ENCODE data around the gene SPRR4. TPM values are rescaled to one million over a fixed set of nuclear protein-coding genes. Genes with fewer than 3 reads are reported as not detected.

Gene SPRR4
- total RNA-seq, 1 experiment from 2014 or later = not detected

DNA sequence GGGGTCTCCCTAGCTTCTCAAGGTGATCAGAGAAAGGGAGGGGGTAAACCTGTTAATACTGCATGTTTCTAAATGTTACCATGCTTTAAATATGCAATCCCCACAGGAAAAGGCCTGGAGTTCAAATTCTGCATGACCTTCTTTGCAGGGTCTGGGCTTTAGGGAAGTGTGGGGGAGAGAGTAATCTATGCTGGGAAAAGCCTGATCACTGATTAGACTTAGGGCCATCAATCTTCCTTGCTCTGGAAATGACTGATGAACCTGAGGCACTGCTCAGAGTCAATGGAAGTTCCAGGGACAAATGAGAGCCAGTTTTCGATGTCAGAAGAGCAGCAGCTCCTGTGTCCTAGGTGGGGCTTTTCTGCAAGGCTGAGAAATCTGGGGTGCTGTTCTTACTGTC lies 10.2 kb downstream of the SPRR4 start:
- H3K27ac Mint-ChIP-seq (ENCODE audit: low read depth, unreplicated experiment) = no peak overlapping the region
- intact Hi-C loops (cut with micrococcal nuclease) = no loop called here
- H3K4me3 Mint-ChIP-seq (ENCODE audit: unreplicated experiment) = no peak overlapping the region
- peaks cover 5% of the 10 kb centered on the region for H3K4me1 Mint-ChIP-seq (ENCODE audit: insufficient read depth, unreplicated experiment)
- H3K27me3 Mint-ChIP-seq (ENCODE audit: insufficient read depth, unreplicated experiment) = no peaks in the 10 kb centered on the region
- DNase-seq (ENCODE audit: unreplicated experiment) = no peak
- ChIA-PET POLR2A (interaction anchor here (0.6 to 2.1 kb wide), 2 partner anchors 9 to 26 kb away, joined by 3 to 8 read pairs; no protein-coding TSS in a partner anchor), CTCF (interaction anchor here (0.6 to 0.7 kb wide), 3 partner anchors 17 to 248 kb away, joined by 3 read pairs; no protein-coding TSS in a partner anchor)
- no peaks in the 10 kb centered on the region for H3K36me3 Mint-ChIP-seq (ENCODE audit: insufficient read depth, unreplicated experiment)
- TF ChIP-seq, protein P1, sequence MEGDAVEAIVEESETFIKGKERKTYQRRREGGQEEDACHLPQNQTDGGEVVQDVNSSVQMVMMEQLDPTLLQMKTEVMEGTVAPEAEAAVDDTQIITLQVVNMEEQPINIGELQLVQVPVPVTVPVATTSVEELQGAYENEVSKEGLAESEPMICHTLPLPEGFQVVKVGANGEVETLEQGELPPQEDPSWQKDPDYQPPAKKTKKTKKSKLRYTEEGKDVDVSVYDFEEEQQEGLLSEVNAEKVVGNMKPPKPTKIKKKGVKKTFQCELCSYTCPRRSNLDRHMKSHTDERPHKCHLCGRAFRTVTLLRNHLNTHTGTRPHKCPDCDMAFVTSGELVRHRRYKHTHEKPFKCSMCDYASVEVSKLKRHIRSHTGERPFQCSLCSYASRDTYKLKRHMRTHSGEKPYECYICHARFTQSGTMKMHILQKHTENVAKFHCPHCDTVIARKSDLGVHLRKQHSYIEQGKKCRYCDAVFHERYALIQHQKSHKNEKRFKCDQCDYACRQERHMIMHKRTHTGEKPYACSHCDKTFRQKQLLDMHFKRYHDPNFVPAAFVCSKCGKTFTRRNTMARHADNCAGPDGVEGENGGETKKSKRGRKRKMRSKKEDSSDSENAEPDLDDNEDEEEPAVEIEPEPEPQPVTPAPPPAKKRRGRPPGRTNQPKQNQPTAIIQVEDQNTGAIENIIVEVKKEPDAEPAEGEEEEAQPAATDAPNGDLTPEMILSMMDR (IDR thresholded peaks at IDR 0.05; ENCODE audit: unreplicated experiment) = no peak
- no TSS peak for BruUV-seq (replicated peaks)
- no peaks in the 10 kb centered on the region for H3K9me3 Mint-ChIP-seq (ENCODE audit: unreplicated experiment)

DNA sequence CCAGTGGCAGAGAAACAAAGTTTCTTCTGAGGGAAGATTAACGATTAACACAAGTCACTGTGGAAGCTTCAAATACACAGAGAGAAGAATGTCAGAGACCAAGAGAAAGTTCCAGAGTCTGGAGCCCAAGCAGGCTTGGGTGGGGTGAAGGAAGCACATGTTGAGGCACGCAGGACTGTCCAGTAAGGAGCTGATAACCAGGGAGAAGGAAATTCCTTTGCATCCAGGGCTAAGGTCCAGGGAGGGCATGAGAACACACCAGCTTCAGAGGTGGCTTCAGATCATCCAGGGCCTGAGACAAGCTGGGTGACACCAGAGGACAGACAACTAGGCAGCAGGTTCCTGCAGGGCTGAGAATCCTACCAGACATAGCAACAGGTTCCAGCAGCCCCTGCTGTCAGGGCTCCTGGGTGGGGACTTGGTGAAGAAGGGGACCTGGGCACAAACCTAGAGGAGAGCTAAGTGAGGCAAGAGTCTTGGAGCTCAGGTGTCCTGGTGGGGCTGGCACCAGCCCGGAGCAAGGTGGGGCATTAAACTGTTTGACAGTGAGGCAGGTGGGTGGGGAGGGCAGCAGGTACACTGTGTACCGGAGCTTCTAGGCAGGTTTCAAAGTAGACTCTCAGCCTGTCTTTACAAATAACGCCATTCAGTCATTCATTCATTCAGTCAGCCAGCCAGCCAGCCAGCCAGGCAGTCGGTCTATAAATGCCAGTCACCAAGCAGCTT lies 10.9 kb downstream of the SPRR4 start:
- Mint-ChIP-seq H3K27ac (ENCODE audit: low read depth, unreplicated experiment) (no peak overlapping the region), H3K36me3 (ENCODE audit: insufficient read depth, unreplicated experiment) (no peaks in the 10 kb centered on the region), H3K4me3 (ENCODE audit: unreplicated experiment) (no peak overlapping the region), H3K9me3 (ENCODE audit: unreplicated experiment) (no peaks in the 10 kb centered on the region), H3K27me3 (ENCODE audit: insufficient read depth, unreplicated experiment) (no peaks in the 10 kb centered on the region), H3K4me1 (ENCODE audit: insufficient read depth, unreplicated experiment) (peaks cover 5% of the 10 kb centered on the region)
- ChIA-PET POLR2A (interaction anchor here (0.6 to 2.1 kb wide), 5 partner anchors 10 to 27 kb away, joined by 3 to 8 read pairs (median 3); no protein-coding TSS in a partner anchor), CTCF (interaction anchor here (0.6 to 2.0 kb wide), 7 partner anchors 17 to 317 kb away, joined by 3 to 8 read pairs (median 3); no protein-coding TSS in a partner anchor)
- no peak for DNase-seq (ENCODE audit: unreplicated experiment)
- intact Hi-C loops (cut with micrococcal nuclease) = no loop called here
- BruUV-seq (replicated peaks) = no TSS peak
- TF ChIP-seq, protein P1 (IDR thresholded peaks at IDR 0.05; ENCODE audit: unreplicated experiment) = no peak

DNA sequence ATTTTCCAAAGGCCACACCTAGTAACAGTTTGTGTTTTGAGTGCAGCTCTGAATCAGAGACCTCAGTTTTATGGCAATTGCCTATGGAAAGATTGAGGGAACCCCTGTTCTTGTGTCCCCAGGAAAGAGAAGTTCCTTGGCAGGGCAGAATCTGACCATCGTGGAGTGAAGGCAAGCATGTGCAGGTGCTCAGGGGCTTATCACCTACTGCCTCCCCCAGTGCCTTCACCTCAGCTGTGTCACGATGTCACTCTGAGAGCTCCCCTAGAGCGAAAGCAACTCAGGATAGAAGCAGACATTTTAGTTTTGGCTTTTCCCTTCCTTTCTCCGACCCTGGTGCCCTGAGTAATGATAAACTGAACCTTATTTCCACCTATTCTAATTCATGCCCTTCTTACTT lies 11.6 kb downstream of the SPRR4 start:
- no peaks in the 10 kb centered on the region for H3K9me3 Mint-ChIP-seq (ENCODE audit: unreplicated experiment)
- peaks cover 5% of the 10 kb centered on the region for H3K4me1 Mint-ChIP-seq (ENCODE audit: insufficient read depth, unreplicated experiment)
- intact Hi-C loops (cut with micrococcal nuclease) = no loop called here
- H3K27me3 Mint-ChIP-seq (ENCODE audit: insufficient read depth, unreplicated experiment) = no peaks in the 10 kb centered on the region
- ChIA-PET CTCF (interaction anchor here (0.7 to 2.0 kb wide), 3 partner anchors 48 to 117 kb away, joined by 3 to 8 read pairs (median 4); no protein-coding TSS in a partner anchor), POLR2A (interaction anchor here (1.1 to 3.0 kb wide), 3 partner anchors 15 to 27 kb away, joined by 4 to 14 read pairs (median 8); no protein-coding TSS in a partner anchor)
- no peak overlapping the region for H3K4me3 Mint-ChIP-seq (ENCODE audit: unreplicated experiment)
- BruUV-seq (replicated peaks) = no TSS peak
- no peak overlapping the region for H3K27ac Mint-ChIP-seq (ENCODE audit: low read depth, unreplicated experiment)
- no peaks in the 10 kb centered on the region for H3K36me3 Mint-ChIP-seq (ENCODE audit: insufficient read depth, unreplicated experiment)
- TF ChIP-seq, protein P1 (IDR thresholded peaks at IDR 0.05; ENCODE audit: unreplicated experiment) = no peak
- no peak for DNase-seq (ENCODE audit: unreplicated experiment)

DNA sequence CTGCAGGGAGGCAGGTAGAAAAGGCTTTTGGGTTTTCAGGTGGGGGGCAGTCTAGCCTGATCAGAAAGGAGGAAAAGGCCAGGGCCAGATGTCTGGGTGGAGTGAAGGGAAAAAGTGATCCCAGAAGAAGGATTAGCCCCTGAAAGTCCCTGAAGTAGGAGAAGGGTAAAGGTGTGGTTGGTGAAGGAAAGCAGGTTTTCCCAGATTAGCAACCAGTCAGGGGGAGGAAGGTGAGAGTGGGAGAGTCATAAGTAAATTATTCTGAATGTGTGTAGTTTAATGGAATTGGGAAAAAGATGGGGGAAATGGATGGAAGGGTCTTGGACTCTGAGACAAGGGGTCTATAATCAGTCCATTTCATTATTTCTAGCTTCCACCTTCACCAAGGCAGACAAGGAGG lies 12.8 kb downstream of the SPRR4 start:
- intact Hi-C loops (cut with micrococcal nuclease) = no loop called here
- Mint-ChIP-seq H3K4me3 (ENCODE audit: unreplicated experiment) (no peak overlapping the region), H3K36me3 (ENCODE audit: insufficient read depth, unreplicated experiment) (no peaks in the 10 kb centered on the region), H3K4me1 (ENCODE audit: insufficient read depth, unreplicated experiment) (peaks cover 5% of the 10 kb centered on the region), H3K9me3 (ENCODE audit: unreplicated experiment) (no peaks in the 10 kb centered on the region), H3K27ac (ENCODE audit: low read depth, unreplicated experiment) (no peak overlapping the region), H3K27me3 (ENCODE audit: insufficient read depth, unreplicated experiment) (no peaks in the 10 kb centered on the region)
- TF ChIP-seq, protein P1 (IDR thresholded peaks at IDR 0.05; ENCODE audit: unreplicated experiment) = no peak
- no TSS peak for BruUV-seq (replicated peaks)
- DNase-seq (ENCODE audit: unreplicated experiment) = no peak
- POLR2A ChIA-PET = interaction anchor here (0.8 to 3.0 kb wide), 3 partner anchors 16 to 209 kb away, joined by 3 to 14 read pairs (median 4); no protein-coding TSS in a partner anchor
- CTCF ChIA-PET = interaction anchor here (0.6 to 2.0 kb wide), 4 partner anchors 29 to 210 kb away, joined by 3 to 8 read pairs (median 3); no protein-coding TSS in a partner anchor
